ENCODE data around the gene CNEP1R1. TPM values are rescaled to one million over a fixed set of nuclear protein-coding genes. Genes with fewer than 3 reads are reported as not detected.
A peak's percentile ranks its signal among the peaks of the same experiment; 100 is the strongest.

Gene CNEP1R1
- total RNA-seq, 2 experiments from 2014 or later, result 36.6 to 46.3 TPM

- DNase-seq (peak; percentile 89 to 98 (median 95)), ATAC-seq (ENCODE audit: poor library complexity) (peak; percentile 83)
- no peaks in the 10 kb centered on the region for H3K27me3 ChIP-seq (ENCODE audit: control insufficient read depth in 1 of 2, insufficient read depth in 2 of 2, low read length in 2 of 2)
- H3K4me1 Mint-ChIP-seq (ENCODE audit: low read depth), result peaks cover 53% of the 10 kb centered on the region
- peaks cover 31% of the 10 kb centered on the region for H3K36me3 Mint-ChIP-seq (ENCODE audit: low read depth)
- ChIA-PET CTCF (interaction anchor here (0.8 to 5.0 kb wide), 4 partner anchors 41 to 740 kb away, joined by 3 to 48 read pairs (median 4); partner anchors contain the start of gene CNEP1R1), POLR2A (interaction anchor here (0.5 to 4.3 kb wide), 13 partner anchors 32 to 741 kb away, joined by 3 to 41 read pairs (median 5); partner anchors contain the start of genes CNEP1R1, CYLD and TENT4B)
- no peaks in the 10 kb centered on the region for H3K27me3 Mint-ChIP-seq
- TF ChIP-seq CTCF (IDR thresholded peaks at IDR 0.05), result no peak
- peak within 1 kb of the TSS; percentile 69 for H3K4me3 ChIP-seq (ENCODE audit: low read length)
- H3K4me1 ChIP-seq (ENCODE audit: insufficient read depth, low read length), result peaks cover 25% of the 10 kb centered on the region
- H3K9me3 Mint-ChIP-seq, result no peaks in the 10 kb centered on the region
- peak within 1 kb of the TSS; percentile 99 for H3K4me3 Mint-ChIP-seq
- intact Hi-C loops (cut with DNase I, micrococcal nuclease), result loop anchor here (1.0 to 10.0 kb wide), 7 partner anchors 41 to 479 kb away; partner anchors contain the start of genes CNEP1R1 (in 2 of the 2), TENT4B (in 2 of the 2), BRD7 (in 1 of the 2) and NKD1 (in 1 of the 2)
- H3K27ac ChIP-seq (ENCODE audit: low read depth in 1 of 2, low read length in 2 of 2), result peak within 1 kb of the TSS; percentile 69 to 85
- H3K27ac Mint-ChIP-seq, result peak within 1 kb of the TSS; percentile 83
- H3K36me3 ChIP-seq (ENCODE audit: insufficient read depth, low read length), result peaks cover 28% of the 10 kb centered on the region
- H3K9me3 ChIP-seq (ENCODE audit: control insufficient read depth in 1 of 2, insufficient read depth in 1 of 2, low read length in 2 of 2), result no peaks in the 10 kb centered on the region
Observed at GRCh38 chr16:50065624-50066481, 40.8 kb downstream of the CNEP1R1 start, which contains the start of gene HEATR3. Gene HEATR3, plus strand, starts transcription at chr16:50065970. Its CDS starts 162 bp downstream, at chr16:50066132.

GRCh38 chr16:50066482-50067289 lies 41.7 kb downstream of the CNEP1R1 start:
- H3K4me1 Mint-ChIP-seq (ENCODE audit: low read depth), result peaks cover 57% of the 10 kb centered on the region
- ChIA-PET CTCF (interaction anchor here (0.8 to 5.0 kb wide), 13 partner anchors 11 to 740 kb away, joined by 3 to 48 read pairs (median 4); partner anchors contain the start of gene CNEP1R1), POLR2A (interaction anchor here (0.5 to 4.3 kb wide), 12 partner anchors 33 to 740 kb away, joined by 3 to 41 read pairs (median 5); partner anchors contain the start of genes CNEP1R1, CYLD and TENT4B)
- Histone ChIP-seq H3K4me3 (ENCODE audit: low read length) (peak overlapping the region; percentile 69), H3K36me3 (ENCODE audit: insufficient read depth, low read length) (peaks cover 36% of the 10 kb centered on the region), H3K27ac (ENCODE audit: low read depth in 1 of 2, low read length in 2 of 2) (no peak overlapping the region), H3K9me3 (ENCODE audit: control insufficient read depth in 1 of 2, insufficient read depth in 1 of 2, low read length in 2 of 2) (no peaks in the 10 kb centered on the region), H3K27me3 (ENCODE audit: control insufficient read depth in 1 of 2, insufficient read depth in 2 of 2, low read length in 2 of 2) (no peaks in the 10 kb centered on the region), H3K4me1 (ENCODE audit: insufficient read depth, low read length) (peaks cover 25% of the 10 kb centered on the region)
- DNase-seq (no peak), ATAC-seq (ENCODE audit: poor library complexity) (no peak)
- peak overlapping the region; percentile 99 for H3K4me3 Mint-ChIP-seq
- H3K27ac Mint-ChIP-seq, result peak overlapping the region; percentile 70
- intact Hi-C loops (cut with DNase I, micrococcal nuclease), result loop anchor here (1.0 to 10.0 kb wide), 8 partner anchors 41 to 740 kb away; partner anchors contain the start of genes BRD7 (in 1 of the 2), CNEP1R1 (in 1 of the 2), NKD1 (in 1 of the 2) and TENT4B (in 1 of the 2)
- H3K36me3 Mint-ChIP-seq (ENCODE audit: low read depth), result peaks cover 38% of the 10 kb centered on the region
- H3K9me3 Mint-ChIP-seq, result no peaks in the 10 kb centered on the region
- no peaks in the 10 kb centered on the region for H3K27me3 Mint-ChIP-seq
- TF ChIP-seq CTCF (IDR thresholded peaks at IDR 0.05), result no peak

Data from CD4-positive, alpha-beta T cell (primary cell).